ENCODE measurements around the gene LRRK1.

The LRRK1 gene

DNA sequence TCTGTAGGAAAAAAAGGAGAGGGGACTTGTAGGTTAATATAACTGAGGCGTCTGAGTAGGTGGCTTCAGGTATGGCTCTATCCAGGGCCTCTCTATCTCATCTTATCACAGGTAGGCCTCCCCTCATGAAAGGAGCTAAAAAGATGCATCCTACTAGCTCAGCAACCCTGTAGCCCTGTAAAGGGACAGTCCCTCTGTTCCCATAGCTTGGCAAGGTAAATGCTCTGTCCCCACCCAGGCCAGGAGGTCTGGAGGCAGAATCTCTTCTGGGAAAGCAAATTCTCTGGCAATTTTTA, 197.5 kb downstream of the LRRK1 start:
- TF ChIP-seq FOXP2 (optimal IDR thresholded peaks at IDR 0.05; ENCODE audit: borderline replicate concordance, extremely low read depth, extremely low read length, insufficient read depth): no peak
- TF ChIP-seq SIN3A (IDR thresholded peaks at IDR 0.05; ENCODE audit: borderline replicate concordance, insufficient read depth, low read length): no peak
- TF ChIP-seq POLR2AphosphoS5 (IDR thresholded peaks at IDR 0.05; ENCODE audit: low read depth, low read length): no peak
- no peak for TF ChIP-seq TAF1 (IDR thresholded peaks at IDR 0.05; ENCODE audit: borderline replicate concordance, insufficient read depth, low read length)
- TF ChIP-seq, protein P1, sequence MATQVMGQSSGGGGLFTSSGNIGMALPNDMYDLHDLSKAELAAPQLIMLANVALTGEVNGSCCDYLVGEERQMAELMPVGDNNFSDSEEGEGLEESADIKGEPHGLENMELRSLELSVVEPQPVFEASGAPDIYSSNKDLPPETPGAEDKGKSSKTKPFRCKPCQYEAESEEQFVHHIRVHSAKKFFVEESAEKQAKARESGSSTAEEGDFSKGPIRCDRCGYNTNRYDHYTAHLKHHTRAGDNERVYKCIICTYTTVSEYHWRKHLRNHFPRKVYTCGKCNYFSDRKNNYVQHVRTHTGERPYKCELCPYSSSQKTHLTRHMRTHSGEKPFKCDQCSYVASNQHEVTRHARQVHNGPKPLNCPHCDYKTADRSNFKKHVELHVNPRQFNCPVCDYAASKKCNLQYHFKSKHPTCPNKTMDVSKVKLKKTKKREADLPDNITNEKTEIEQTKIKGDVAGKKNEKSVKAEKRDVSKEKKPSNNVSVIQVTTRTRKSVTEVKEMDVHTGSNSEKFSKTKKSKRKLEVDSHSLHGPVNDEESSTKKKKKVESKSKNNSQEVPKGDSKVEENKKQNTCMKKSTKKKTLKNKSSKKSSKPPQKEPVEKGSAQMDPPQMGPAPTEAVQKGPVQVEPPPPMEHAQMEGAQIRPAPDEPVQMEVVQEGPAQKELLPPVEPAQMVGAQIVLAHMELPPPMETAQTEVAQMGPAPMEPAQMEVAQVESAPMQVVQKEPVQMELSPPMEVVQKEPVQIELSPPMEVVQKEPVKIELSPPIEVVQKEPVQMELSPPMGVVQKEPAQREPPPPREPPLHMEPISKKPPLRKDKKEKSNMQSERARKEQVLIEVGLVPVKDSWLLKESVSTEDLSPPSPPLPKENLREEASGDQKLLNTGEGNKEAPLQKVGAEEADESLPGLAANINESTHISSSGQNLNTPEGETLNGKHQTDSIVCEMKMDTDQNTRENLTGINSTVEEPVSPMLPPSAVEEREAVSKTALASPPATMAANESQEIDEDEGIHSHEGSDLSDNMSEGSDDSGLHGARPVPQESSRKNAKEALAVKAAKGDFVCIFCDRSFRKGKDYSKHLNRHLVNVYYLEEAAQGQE (IDR thresholded peaks at IDR 0.05; ENCODE audit: insufficient read depth in 1 of 2, low read depth in 2 of 2, low read length in 2 of 2): no peak

DNA sequence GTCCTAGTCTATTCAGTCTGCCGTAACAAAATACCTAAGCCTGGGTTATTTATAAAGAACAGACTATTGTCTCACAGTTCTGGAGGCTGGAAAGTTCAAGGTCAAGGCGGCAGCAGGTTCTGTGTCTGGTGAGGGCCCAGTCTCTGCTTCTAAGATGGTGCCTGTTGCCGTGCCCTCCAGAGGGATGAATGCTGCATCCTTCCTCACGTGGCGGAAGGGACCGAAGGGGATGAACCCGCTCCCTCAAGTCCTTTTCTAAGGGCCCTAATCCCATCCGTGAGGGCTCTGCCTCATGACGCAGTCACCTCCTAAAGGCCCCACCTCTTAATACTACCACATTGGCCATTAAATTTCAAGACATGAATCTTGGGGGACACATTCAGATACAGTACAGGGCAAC, 199.0 kb downstream of the LRRK1 start:
- TF ChIP-seq FOXP2 (optimal IDR thresholded peaks at IDR 0.05; ENCODE audit: borderline replicate concordance, extremely low read depth, extremely low read length, insufficient read depth): no peak
- TF ChIP-seq, protein P1 (IDR thresholded peaks at IDR 0.05; ENCODE audit: insufficient read depth in 1 of 2, low read depth in 2 of 2, low read length in 2 of 2): no peak
- TF ChIP-seq SIN3A (IDR thresholded peaks at IDR 0.05; ENCODE audit: borderline replicate concordance, insufficient read depth, low read length): no peak
- TF ChIP-seq TAF1 (IDR thresholded peaks at IDR 0.05; ENCODE audit: borderline replicate concordance, insufficient read depth, low read length): no peak
- no peak for TF ChIP-seq POLR2AphosphoS5 (IDR thresholded peaks at IDR 0.05; ENCODE audit: low read depth, low read length)

DNA sequence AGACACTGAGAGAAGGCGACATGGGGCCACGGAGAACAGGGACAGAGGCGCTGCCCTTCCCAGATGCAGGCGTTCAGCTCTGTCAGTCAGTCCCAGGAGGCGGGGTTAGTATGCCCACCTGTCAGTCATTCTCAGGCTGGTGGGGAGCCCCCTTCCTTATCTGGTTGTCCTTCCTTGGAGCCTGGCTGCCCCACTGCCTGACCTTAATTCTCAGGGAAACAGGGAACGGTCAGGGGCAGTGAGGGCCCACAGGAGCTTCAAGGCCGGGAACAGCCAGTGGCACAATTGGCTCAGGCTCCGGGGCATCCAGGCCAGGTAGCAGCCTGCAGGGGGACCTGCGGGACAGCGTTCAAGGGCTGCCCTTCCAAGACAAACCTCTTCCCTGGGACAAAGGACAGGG, 199.5 kb downstream of the LRRK1 start:
- TF ChIP-seq POLR2AphosphoS5 (IDR thresholded peaks at IDR 0.05; ENCODE audit: low read depth, low read length): no peak

DNA sequence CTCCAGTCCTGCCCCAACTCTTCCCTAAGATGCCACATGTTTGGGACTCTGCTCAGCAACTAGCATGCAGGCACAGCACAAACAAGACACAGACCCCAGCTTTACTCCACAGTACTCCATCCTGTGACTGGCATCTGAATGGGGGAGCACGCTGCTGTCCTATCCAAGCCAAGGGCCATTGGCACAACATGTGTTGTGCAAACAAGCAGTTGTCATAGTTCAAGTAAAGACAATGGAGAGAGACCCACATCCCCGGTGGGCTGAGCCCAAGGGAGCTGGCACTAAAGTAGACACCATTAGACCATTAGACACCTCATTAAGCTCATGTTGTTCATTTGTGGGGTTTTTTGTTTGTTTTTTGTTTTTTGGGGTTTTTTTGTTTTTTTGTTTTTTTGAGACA, 200.0 kb downstream of the LRRK1 start:
- no peak for TF ChIP-seq POLR2AphosphoS5 (IDR thresholded peaks at IDR 0.05; ENCODE audit: low read depth, low read length)
- no peak for TF ChIP-seq TAF1 (IDR thresholded peaks at IDR 0.05; ENCODE audit: borderline replicate concordance, insufficient read depth, low read length)
- TF ChIP-seq, protein P1 (IDR thresholded peaks at IDR 0.05; ENCODE audit: insufficient read depth in 1 of 2, low read depth in 2 of 2, low read length in 2 of 2): no peak
- no peak for TF ChIP-seq SIN3A (IDR thresholded peaks at IDR 0.05; ENCODE audit: borderline replicate concordance, insufficient read depth, low read length)
